OCI-LY7 (cell line): Measurements from ENCODE around the gene CPHXL2. TPM values are rescaled to one million over a fixed set of nuclear protein-coding genes. Genes with fewer than 3 reads are reported as not detected.

ENCODE experiments used
- BruUV-seq: library from RNA; stranded (reverse); fragments of 400-500 nt; replicated peaks from 2 replicates; lab custom pipeline; 2021; lab: Mats Ljungman, UMichigan
- CTCF ChIA-PET: fragments of 300-600 bp; sonication (Branson Sonifier 250); formaldehyde crosslinking; loops from one replicate; lab custom pipeline; 2022; ENCODE audit warnings: antibody characterized with exemption; ENCODE audit not compliant: unreplicated experiment; lab: Charles Lee
- POLR2A ChIA-PET: fragments of 300-600 bp; sonication (Branson Sonifier 250); formaldehyde crosslinking; loops from one replicate; lab custom pipeline; 2022; ENCODE audit warnings: antibody characterized with exemption; lab: Charles Lee
- DNase-seq: peaks from one replicate; pipeline ENCODE4 v3.0.0-alpha.2; 2015; ENCODE audit warnings: low spot score
- H2AFZ ChIP-seq: fragments of 200-600 bp; sonication (generic), shearing (Covaris generic); 2 replicates; pipeline ENCODE4 v1.6.1; 2014; ENCODE audit warnings: mild to moderate bottlenecking, antibody characterized with exemption, low read length, moderate library complexity
- H3K27ac ChIP-seq: fragments of 200-600 bp; sonication (generic); 2 replicates; pipeline ENCODE4 v1.5.1; 2014; ENCODE audit warnings: mixed run types, low read depth, mild to moderate bottlenecking, moderate library complexity, low read length, inconsistent platforms; ENCODE audit not compliant: poor library complexity, severe bottlenecking
- H3K36me3 ChIP-seq: fragments of 200-600 bp; sonication (generic); 2 replicates; pipeline ENCODE4 v1.6.1; 2014; ENCODE audit warnings: mild to moderate bottlenecking, antibody characterized with exemption, low read length, moderate library complexity, mixed read lengths; ENCODE audit not compliant: insufficient read depth
- H3K4me1 ChIP-seq: fragments of 200-600 bp; sonication (generic); 2 replicates; pipeline ENCODE4 v1.5.1; 2014; ENCODE audit warnings: mild to moderate bottlenecking, low read length; ENCODE audit not compliant: insufficient read depth, poor library complexity, severe bottlenecking
- H3K4me2 ChIP-seq: fragments of 200-600 bp; sonication (generic); 2 replicates; pipeline ENCODE4 v1.6.1; 2014; ENCODE audit warnings: mild to moderate bottlenecking, low read length
- H3K4me3 ChIP-seq: fragments of 200-600 bp; sonication (generic); 2 replicates; pipeline ENCODE4 v1.5.1; 2014; ENCODE audit warnings: mild to moderate bottlenecking, low read depth, low read length; ENCODE audit not compliant: poor library complexity, severe bottlenecking
- H3K79me2 ChIP-seq: fragments of 200-600 bp; sonication (generic); 2 replicates; pipeline ENCODE4 v1.6.1; 2016; ENCODE audit warnings: low read depth, mild to moderate bottlenecking, low read length, moderate library complexity, mixed read lengths; ENCODE audit not compliant: insufficient read depth
- H3K9me2 ChIP-seq: fragments of 200-600 bp; sonication (generic); 2 replicates; pipeline ENCODE4 v1.6.1; 2016; ENCODE audit warnings: mild to moderate bottlenecking, low read length, mixed read lengths; ENCODE audit not compliant: insufficient read depth
- H3K9me3 ChIP-seq: fragments of 200-600 bp; sonication (generic); 2 replicates; pipeline ENCODE4 v1.6.1; 2014; ENCODE audit warnings: mild to moderate bottlenecking, mixed run types, low read length, mixed read lengths
- H4K20me1 ChIP-seq: fragments of 200-600 bp; sonication (generic); 2 replicates; pipeline ENCODE4 v1.6.1; 2014; ENCODE audit warnings: mild to moderate bottlenecking, antibody characterized with exemption, low read length, moderate library complexity, mixed read lengths; ENCODE audit not compliant: insufficient read depth
- CTCF ChIP-seq: fragments of 200-600 bp; sonication (generic); conservative IDR thresholded peaks from 2 replicates; pipeline ENCODE4 v1.5.1; 2014; ENCODE audit warnings: mild to moderate bottlenecking, antibody characterized with exemption, low read length, moderate library complexity, mixed read lengths
- EZH2phosphoT487 ChIP-seq: fragments of 200-600 bp; sonication (generic); IDR thresholded peaks from 2 replicates; pipeline ENCODE4 v1.6.1; 2018; ENCODE audit warnings: low read depth, borderline replicate concordance, mild to moderate bottlenecking, mixed run types, antibody characterized with exemption, low read length, moderate library complexity, mixed read lengths
- intact Hi-C: fragments of 100-400 bp; cut with micrococcal nuclease; formaldehyde crosslinking; loops from one replicate; pipeline ENCODE4 v1.10.0; 2022; ENCODE audit not compliant: unreplicated experiment
- total RNA-seq, 2 experiments: library from RNA; depleted of rRNA in 1 of 2; stranded (reverse); fragments of >200 nt in 1 of 2; shearing (Covaris generic) in 1 of 2; gene quantifications; 2 replicates each; pipeline ENCODE4 v1.2.3, GENCODE V29; 2014 to 2022

Gene CPHXL2
- total RNA-seq, 2 experiments from 2014 or later = not detected

GRCh38 chr16:75679366-75679765 is 2.6 kb upstream of the CPHXL2 start:
- intact Hi-C loops = no loop called here
- no peaks in the 10 kb centered on the region for H3K36me3 ChIP-seq
- TF ChIP-seq CTCF = no peak
- no peak for TF ChIP-seq EZH2phosphoT487
- no peak overlapping the region for H2AFZ ChIP-seq
- CTCF ChIA-PET = no interaction called here
- H4K20me1 ChIP-seq = no peaks in the 10 kb centered on the region
- DNase-seq = no peak
- no peaks in the 10 kb centered on the region for H3K79me2 ChIP-seq
- no peak overlapping the region for H3K4me3 ChIP-seq
- BruUV-seq = no TSS peak
- no peaks in the 10 kb centered on the region for H3K9me2 ChIP-seq
- H3K4me1 ChIP-seq = no peaks in the 10 kb centered on the region
- POLR2A ChIA-PET = no interaction called here
- H3K27ac ChIP-seq = no peak overlapping the region
- no peak overlapping the region for H3K4me2 ChIP-seq
- no peaks in the 10 kb centered on the region for H3K9me3 ChIP-seq

- CTCF ChIA-PET = no interaction called here
- POLR2A ChIA-PET = interaction anchor here (0.6 kb wide), 1 partner anchor 1272 kb away, joined by 4 read pairs; no protein-coding TSS in a partner anchor
- Histone ChIP-seq H4K20me1 (no peaks in the 10 kb centered on the region), H3K4me1 (no peaks in the 10 kb centered on the region), H2AFZ (no peak overlapping the region), H3K4me2 (no peak overlapping the region), H3K79me2 (no peaks in the 10 kb centered on the region), H3K4me3 (no peak overlapping the region), H3K9me2 (no peaks in the 10 kb centered on the region), H3K36me3 (no peaks in the 10 kb centered on the region), H3K27ac (no peak overlapping the region), H3K9me3 (no peaks in the 10 kb centered on the region)
- TF ChIP-seq EZH2phosphoT487 (no peak), CTCF (no peak)
- intact Hi-C loops = no loop called here
- DNase-seq = no peak
- no TSS peak for BruUV-seq
Measured at GRCh38 chr16:75667503-75667902, 9.3 kb downstream of the CPHXL2 start.

DNA sequence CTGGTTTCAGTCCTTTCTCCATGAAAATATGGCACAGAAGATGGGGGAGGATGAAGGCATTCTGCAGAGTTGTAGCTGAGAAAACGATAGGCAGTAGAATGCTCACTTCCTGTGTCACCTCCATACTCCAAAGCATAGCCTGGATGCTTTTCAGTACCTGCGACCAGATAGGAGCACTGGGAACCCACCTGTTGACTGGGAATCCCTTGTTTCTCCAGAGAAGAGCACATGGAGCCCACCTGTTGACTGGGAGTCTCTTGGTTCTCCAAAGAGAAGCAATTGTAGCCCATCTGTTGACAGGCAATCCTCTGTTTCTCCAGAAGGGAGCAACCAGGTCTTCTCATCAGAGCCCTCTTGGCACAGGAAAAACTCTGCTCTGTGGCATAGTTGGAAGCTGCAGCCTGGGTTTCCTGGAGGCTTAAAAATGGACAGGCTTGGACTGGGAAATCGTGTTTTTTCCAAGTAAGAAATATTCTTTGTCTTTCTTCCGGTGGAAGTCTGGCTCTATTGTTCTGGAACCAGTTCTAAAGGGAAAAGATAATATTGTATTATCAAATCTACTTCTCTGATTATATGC is 16.0 kb downstream of the CPHXL2 start:
- Histone ChIP-seq H3K4me3 (no peak overlapping the region), H3K27ac (no peak overlapping the region), H3K9me2 (no peaks in the 10 kb centered on the region), H3K79me2 (no peaks in the 10 kb centered on the region), H3K36me3 (peaks cover 49% of the 10 kb centered on the region), H3K4me2 (no peak overlapping the region), H3K4me1 (no peaks in the 10 kb centered on the region), H3K9me3 (no peaks in the 10 kb centered on the region), H2AFZ (no peak overlapping the region), H4K20me1 (no peaks in the 10 kb centered on the region)
- no peak for TF ChIP-seq EZH2phosphoT487
- TF ChIP-seq CTCF = no peak
- ChIA-PET CTCF (no interaction called here), POLR2A (no interaction called here)
- intact Hi-C loops = no loop called here
- DNase-seq = no peak
- BruUV-seq = no TSS peak
